ENCODE data around the gene SRD5A2.

- TF ChIP-seq CTCF (conservative IDR thresholded peaks at IDR 0.05): no peak
- TF ChIP-seq EZH2 (IDR thresholded peaks at IDR 0.05; ENCODE audit: low read depth): no peak
These were observed 12.0 kb downstream of the SRD5A2 start for GRCh38 chr2:31568585-31569201.
